Left renal pelvis (tissue), 4 donors: Measurements from ENCODE around the gene PDE4B. TPM values are rescaled to one million over a fixed set of nuclear protein-coding genes. Genes with fewer than 3 reads are reported as not detected.
"Not testable (repeated sequence)": the region's sequence is repeated elsewhere in the genome, so short reads cannot be mapped to it uniquely, and the experiment has no call there.

Source experiments
- DNase-seq, 4 donors: peaks; one replicate each; pipeline ENCODE4 v3.0.0-alpha.2; 2013; ENCODE audit warnings: low read depth in 4 of 4, low spot score in 3 of 4
- polyA plus RNA-seq, 4 donors: library from polyadenylated mRNA; unstranded; fragments of 120-200 nt; gene quantifications; one replicate each; pipeline ENCODE4 v1.2.1, GENCODE V29; 2013; ENCODE audit not compliant: insufficient read length in 4 of 4

The PDE4B gene
- polyA plus RNA-seq, 4 donors: 6.5 to 11.2 (median 8.3) TPM

- no peak for DNase-seq
Measured at GRCh38 chr1:65813956-65814355, 21.3 kb downstream of the PDE4B start.

DNA sequence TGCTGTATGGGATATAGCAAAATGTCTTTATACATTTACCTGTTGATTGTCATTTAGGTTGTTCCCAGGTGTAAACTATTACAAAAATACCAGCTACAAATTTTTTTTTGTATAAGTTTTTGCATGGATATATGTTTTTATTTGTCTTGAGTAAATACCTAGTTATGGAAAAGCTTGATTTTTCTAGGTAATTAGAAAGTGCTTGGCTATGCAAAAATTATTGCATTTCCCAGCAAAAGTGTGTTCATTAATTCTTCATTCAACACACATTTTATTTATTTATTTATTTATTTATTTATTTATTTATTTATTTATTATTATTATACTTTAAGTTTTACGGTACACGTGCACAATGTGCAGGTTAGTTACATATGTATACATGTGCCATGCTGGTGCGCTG, 22.1 kb downstream of the PDE4B start:
- DNase-seq: no peak

- no peak for DNase-seq
Measured at GRCh38 chr1:65817891-65818290, 25.2 kb downstream of the PDE4B start.

DNA sequence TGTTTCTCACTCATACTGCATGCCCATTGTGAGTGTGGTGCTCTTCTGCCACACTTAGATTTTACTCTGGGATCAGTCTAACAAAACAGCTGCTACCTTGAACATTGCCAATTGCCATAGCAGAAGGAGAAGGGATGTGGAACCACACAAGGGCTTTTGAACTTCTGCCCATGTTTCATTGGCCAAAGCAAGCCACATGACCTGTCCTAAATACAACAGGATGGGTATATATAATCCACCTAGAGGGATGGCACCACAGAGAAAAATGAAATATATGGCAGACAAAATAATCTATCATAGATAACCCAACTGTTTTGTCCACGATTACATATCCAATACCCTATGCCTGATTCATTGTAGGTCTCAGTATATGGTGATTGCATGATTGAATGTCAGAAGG, 26.3 kb downstream of the PDE4B start:
- DNase-seq: no peak

DNA sequence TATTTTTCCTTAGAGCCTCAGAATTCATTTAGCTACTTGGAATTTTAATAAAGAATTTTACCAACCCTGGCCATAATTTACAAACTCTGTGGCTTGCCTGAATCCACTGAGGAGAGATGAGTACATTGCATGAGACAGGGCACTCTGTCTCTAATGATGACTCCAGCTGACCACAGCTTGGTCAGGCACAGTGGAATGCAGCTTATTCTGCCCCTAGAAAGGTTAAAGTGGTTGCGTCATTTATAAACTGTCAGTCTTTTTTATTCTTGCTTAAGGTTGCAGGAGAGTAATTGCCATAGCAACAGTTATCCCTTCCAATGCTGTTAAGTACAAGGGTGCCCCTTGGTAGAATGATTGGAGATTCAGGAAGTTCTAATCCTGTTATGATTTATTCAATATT, 28.3 kb downstream of the PDE4B start:
- DNase-seq: no peak

GRCh38 chr1:65821386-65821785, 28.7 kb downstream of the PDE4B start:
- no peak for DNase-seq

DNA sequence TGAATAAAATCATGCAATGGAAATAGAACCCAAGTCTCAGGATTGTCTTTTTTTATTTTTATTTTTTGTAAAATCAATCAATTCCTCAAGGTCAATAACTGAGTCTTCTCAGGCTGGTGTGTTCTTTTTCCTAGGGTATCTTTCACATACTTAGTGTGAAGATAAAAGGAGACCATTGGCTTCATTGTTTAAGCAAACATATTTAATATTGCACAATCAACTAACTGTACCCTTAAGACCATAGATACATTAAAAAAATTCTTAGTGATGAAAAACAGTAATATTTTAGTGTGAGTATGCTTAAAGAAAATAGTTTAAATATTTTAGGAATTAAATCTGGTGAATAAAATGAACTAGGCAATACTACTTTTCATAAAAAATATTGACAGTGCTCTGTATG, 31.4 kb downstream of the PDE4B start:
- DNase-seq: no peak

- no peak for DNase-seq
Measured at GRCh38 chr1:65825741-65826140, 33.0 kb downstream of the PDE4B start.

DNA sequence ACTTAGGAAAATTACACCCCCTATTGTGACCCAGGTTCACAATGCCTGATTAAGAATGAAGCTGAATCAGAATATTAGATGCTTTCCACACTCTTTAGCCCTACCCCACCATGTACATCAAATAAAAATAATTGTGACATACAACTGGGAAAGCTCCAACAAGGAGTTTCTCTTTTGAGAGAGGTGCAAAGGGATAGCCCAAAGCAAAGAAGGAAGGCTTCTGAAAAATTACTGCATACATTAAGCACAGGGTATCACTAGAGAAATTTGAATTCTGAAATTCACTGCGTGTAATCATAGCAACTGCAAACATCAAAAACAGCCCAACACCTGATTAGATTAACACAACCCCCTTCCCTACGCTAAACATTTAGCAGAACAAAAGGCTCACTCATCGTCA, 34.1 kb downstream of the PDE4B start:
- no peak for DNase-seq

DNA sequence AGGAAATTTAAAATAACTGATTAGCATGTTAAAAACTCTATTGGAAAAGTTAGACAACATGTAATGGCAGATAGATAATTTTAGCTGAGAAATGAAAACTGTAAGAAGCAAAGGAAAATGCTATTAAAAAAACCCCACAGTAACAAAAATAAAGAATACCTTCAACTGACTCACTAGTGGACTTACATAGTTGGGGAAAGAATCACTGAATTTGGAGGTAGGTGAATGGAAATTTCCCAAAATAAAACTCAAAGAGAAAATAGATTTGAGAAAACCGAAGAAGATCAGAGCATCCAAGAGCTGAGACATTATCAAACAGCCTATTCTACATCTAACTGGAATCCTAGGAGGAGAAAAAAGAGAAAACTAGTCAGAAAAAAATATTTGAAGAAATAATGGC, 34.7 kb downstream of the PDE4B start:
- DNase-seq: no peak

GRCh38 chr1:65830306-65830705, 37.6 kb downstream of the PDE4B start:
- no peak for DNase-seq

DNA sequence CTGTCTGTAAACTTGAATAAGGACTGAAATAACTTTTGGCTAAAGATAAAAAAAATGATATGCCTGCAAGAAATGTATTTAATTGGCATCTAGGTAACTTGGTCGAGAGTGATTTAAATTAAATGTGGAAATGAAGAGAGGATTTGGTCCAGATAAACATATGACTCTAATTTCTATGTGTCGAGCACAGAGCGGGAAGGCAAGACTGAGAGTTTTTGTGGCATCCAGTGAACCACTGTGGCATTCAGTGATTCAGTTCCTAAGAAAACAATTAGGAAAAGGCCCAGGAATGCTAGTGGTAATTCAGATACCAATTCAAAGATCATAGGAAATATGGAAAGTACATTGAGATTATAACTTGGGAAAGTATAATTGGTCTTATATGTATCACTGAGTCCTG, 39.6 kb downstream of the PDE4B start:
- no peak for DNase-seq

- DNase-seq: no peak
Measured at GRCh38 chr1:65836686-65837085, 44.0 kb downstream of the PDE4B start.

DNA sequence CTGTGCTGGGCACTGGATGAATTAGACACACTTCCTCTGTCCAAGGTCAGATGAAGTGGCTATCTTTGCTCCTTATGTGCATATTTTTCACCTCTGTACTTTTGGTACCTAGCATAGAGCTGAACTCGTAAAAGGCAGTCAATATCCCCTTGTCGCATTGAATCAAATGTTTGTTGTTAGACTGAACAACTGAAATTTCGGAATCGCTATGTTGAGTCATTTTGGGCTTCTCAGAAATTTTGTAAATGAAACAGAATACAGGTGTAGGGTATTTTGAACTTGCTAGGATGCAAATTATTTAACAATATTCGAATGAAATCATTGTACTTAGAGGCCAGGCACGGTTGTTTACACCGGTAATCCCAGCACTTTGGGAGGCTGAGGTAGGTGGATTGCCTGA, 48.0 kb downstream of the PDE4B start:
- DNase-seq: no peak

GRCh38 chr1:65844296-65844695, 51.6 kb downstream of the PDE4B start:
- DNase-seq: no peak

GRCh38 chr1:65844821-65845534, 52.3 kb downstream of the PDE4B start:
- no peak for DNase-seq

GRCh38 chr1:65845535-65846060, 52.9 kb downstream of the PDE4B start:
- no peak for DNase-seq

GRCh38 chr1:65846866-65847265, 54.2 kb downstream of the PDE4B start:
- DNase-seq: no peak

- DNase-seq: no peak
Measured at GRCh38 chr1:65850281-65850680, 57.6 kb downstream of the PDE4B start.

- DNase-seq: not testable (repeated sequence)
Measured at GRCh38 chr1:65856591-65856990, 63.9 kb downstream of the PDE4B start.

DNA sequence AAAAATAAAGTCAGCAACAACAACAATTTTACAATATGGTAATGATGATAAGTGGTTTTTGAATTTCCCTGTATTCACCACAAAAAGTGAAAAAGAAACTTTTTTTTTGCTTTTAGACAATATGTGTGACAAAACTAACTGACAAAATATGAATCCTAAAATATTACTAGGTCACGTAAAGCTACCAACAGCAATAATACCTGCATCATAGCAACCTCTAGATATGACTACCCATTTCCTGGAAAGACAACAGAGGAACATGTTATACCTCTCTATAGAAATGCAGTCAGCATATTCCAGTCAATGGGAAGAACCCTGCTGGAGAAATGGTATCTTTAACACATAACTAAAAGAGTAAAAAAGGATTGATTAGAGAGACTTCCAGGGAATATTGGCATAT, 73.7 kb downstream of the PDE4B start:
- DNase-seq: no peak

GRCh38 chr1:65872301-65872700, 79.6 kb downstream of the PDE4B start:
- DNase-seq: no peak

DNA sequence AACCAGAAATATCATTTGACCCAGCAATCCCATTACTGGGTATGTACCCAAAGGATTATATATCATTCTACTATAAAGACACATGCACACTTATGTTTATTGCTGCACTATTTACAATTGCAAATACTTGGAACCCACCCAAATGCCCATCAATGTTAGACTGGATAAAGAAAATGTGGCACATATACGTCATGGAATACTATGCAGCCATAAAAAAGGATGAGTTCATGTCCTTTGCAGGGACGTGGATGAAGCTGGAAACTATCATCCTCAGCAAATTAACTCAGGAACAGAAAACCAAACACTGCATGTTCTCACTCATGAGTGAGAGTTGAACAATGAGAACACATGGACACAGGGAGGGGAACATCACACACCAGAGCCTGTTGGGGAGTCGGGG, 85.6 kb downstream of the PDE4B start:
- DNase-seq: not testable (repeated sequence)
